H9 (cell line): ENCODE results near the gene DZANK1. TPM values are rescaled to one million over a fixed set of nuclear protein-coding genes. Genes with fewer than 3 reads are reported as not detected.
"Not testable (repeated sequence)": the region's sequence is repeated elsewhere in the genome, so short reads cannot be mapped to it uniquely, and the experiment has no call there.

ENCODE experiments used
- DNase-seq: peaks from one replicate; pipeline ENCODE4 v3.0.0-alpha.2; 2017
- H2AFZ ChIP-seq: one replicate; pipeline ENCODE4 v1.6.1; 2013; ENCODE audit warnings: mild to moderate bottlenecking, low read length, control low read depth, moderate library complexity
- H2AK5ac ChIP-seq: 2 replicates; pipeline ENCODE4 v1.6.1; 2013; ENCODE audit warnings: low read length, control low read depth, mixed read lengths; ENCODE audit not compliant: insufficient read length
- H2BK120ac ChIP-seq: one replicate; pipeline ENCODE4 v1.6.1; 2013; ENCODE audit warnings: low read depth, mild to moderate bottlenecking, low read length, control low read depth, inconsistent platforms; ENCODE audit not compliant: poor library complexity, severe bottlenecking
- H2BK12ac ChIP-seq: 2 replicates; pipeline ENCODE4 v1.6.1; 2013; ENCODE audit warnings: low read length, control low read depth, mixed read lengths, low read depth; ENCODE audit not compliant: insufficient read length
- H2BK15ac ChIP-seq: 2 replicates; pipeline ENCODE4 v1.6.1; 2013; ENCODE audit warnings: low read depth, low read length, control low read depth
- H2BK20ac ChIP-seq: one replicate; pipeline ENCODE4 v1.6.1; 2013; ENCODE audit warnings: low read depth, mild to moderate bottlenecking, low read length, control low read depth, inconsistent platforms; ENCODE audit not compliant: poor library complexity, severe bottlenecking
- H2BK5ac ChIP-seq: 2 replicates; pipeline ENCODE4 v1.6.1; 2013; ENCODE audit warnings: low read length, control low read depth, mixed read lengths; ENCODE audit not compliant: insufficient read length
- H3K14ac ChIP-seq: 2 replicates; pipeline ENCODE4 v1.6.1; 2013; ENCODE audit warnings: low read length, control low read depth; ENCODE audit not compliant: insufficient read depth
- H3K18ac ChIP-seq: 2 replicates; pipeline ENCODE4 v1.6.1; 2013; ENCODE audit warnings: low read depth, mild to moderate bottlenecking, mixed read lengths, low read length, control low read depth; ENCODE audit not compliant: insufficient read length
- H3K23ac ChIP-seq: 2 replicates; pipeline ENCODE4 v1.6.1; 2013; ENCODE audit warnings: low read length, control low read depth, mixed read lengths, low read depth; ENCODE audit not compliant: insufficient read length
- H3K23me2 ChIP-seq: 2 replicates; pipeline ENCODE4 v1.6.1; 2013; ENCODE audit warnings: low read depth, mild to moderate bottlenecking, mixed read lengths, low read length, control low read depth; ENCODE audit not compliant: insufficient read length, poor library complexity, severe bottlenecking
- H3K27ac ChIP-seq: 2 replicates; pipeline ENCODE4 v1.5.1; 2013; ENCODE audit warnings: low read length, control low read depth, mixed read lengths, low read depth; ENCODE audit not compliant: insufficient read length
- H3K27me3 ChIP-seq: 2 replicates; pipeline ENCODE4 v1.6.1; 2013; ENCODE audit warnings: low read length, control low read depth, inconsistent platforms; ENCODE audit not compliant: insufficient read depth
- H3K4ac ChIP-seq: 2 replicates; pipeline ENCODE4 v1.6.1; 2013; ENCODE audit warnings: low read depth, mild to moderate bottlenecking, control low read depth, inconsistent platforms, low read length, moderate library complexity
- H3K4me1 ChIP-seq: 2 replicates; pipeline ENCODE4 v1.6.1; 2013; ENCODE audit warnings: low read length, control low read depth, inconsistent platforms; ENCODE audit not compliant: insufficient read depth
- H3K4me2 ChIP-seq: 2 replicates; pipeline ENCODE4 v1.6.1; 2013; ENCODE audit warnings: low read length, control low read depth, mixed read lengths; ENCODE audit not compliant: insufficient read length, insufficient read depth
- H3K56ac ChIP-seq: 2 replicates; pipeline ENCODE4 v1.6.1; 2013; ENCODE audit warnings: low read depth, mild to moderate bottlenecking, mixed read lengths, low read length, control low read depth; ENCODE audit not compliant: insufficient read length
- H3K79me1 ChIP-seq: 2 replicates; pipeline ENCODE4 v1.6.1; 2013; ENCODE audit warnings: low read depth, mild to moderate bottlenecking, moderate library complexity, low read length, control low read depth, inconsistent platforms; ENCODE audit not compliant: insufficient read depth, poor library complexity, severe bottlenecking
- H3K79me2 ChIP-seq: 2 replicates; pipeline ENCODE4 v1.6.1; 2013; ENCODE audit warnings: low read length, control low read depth, inconsistent platforms; ENCODE audit not compliant: insufficient read depth
- H3K9ac ChIP-seq: 2 replicates; pipeline ENCODE4 v1.6.1; 2013; ENCODE audit warnings: low read length, control low read depth, mixed read lengths; ENCODE audit not compliant: insufficient read length; ENCODE audit errors: extremely low read depth
- H3K9me3 ChIP-seq: one replicate; pipeline ENCODE4 v1.6.1; 2013; ENCODE audit warnings: low read depth, low read length, inconsistent platforms; ENCODE audit not compliant: control insufficient read depth
- H3T11ph ChIP-seq: one replicate; pipeline ENCODE4 v1.6.1; 2013; ENCODE audit warnings: mild to moderate bottlenecking, low read length, control low read depth, inconsistent platforms
- H4K20me1 ChIP-seq: one replicate; pipeline ENCODE4 v1.6.1; 2013; ENCODE audit not compliant: control insufficient read depth, insufficient read length, insufficient read depth
- H4K5ac ChIP-seq: 2 replicates; pipeline ENCODE4 v1.6.1; 2013; ENCODE audit warnings: low read depth, mild to moderate bottlenecking, mixed read lengths, low read length, control low read depth; ENCODE audit not compliant: insufficient read length
- H4K8ac ChIP-seq: replicated peaks from 2 replicates; pipeline ENCODE4 v1.6.1; 2013; ENCODE audit warnings: low read length, control low read depth, mixed read lengths, low read depth; ENCODE audit not compliant: insufficient read length
- H4K91ac ChIP-seq: 2 replicates; pipeline ENCODE4 v1.6.1; 2013; ENCODE audit warnings: low read depth, mild to moderate bottlenecking, moderate library complexity, mixed read lengths, low read length, control low read depth; ENCODE audit not compliant: insufficient read length
- H3K27ac Mint-ChIP-seq, 3 experiments: 2 replicates in 2 of 3; 3 replicates in 1 of 3; pipeline ENCODE4 v1.8.0; 2020 to 2021; ENCODE audit warnings: mixed read lengths in 3 of 3, mild to moderate bottlenecking in 1 of 3, moderate library complexity in 1 of 3
- H3K27me3 Mint-ChIP-seq: 2 replicates; pipeline ENCODE4 v1.8.0; 2021; ENCODE audit warnings: low read depth, mild to moderate bottlenecking, moderate library complexity, mixed read lengths
- H3K36me3 Mint-ChIP-seq, 3 experiments: 2 replicates in 2 of 3; 3 replicates in 1 of 3; pipeline ENCODE4 v1.8.0; 2020 to 2021; ENCODE audit warnings: low read depth in 3 of 3, mixed read lengths in 3 of 3; ENCODE audit not compliant: insufficient read depth in 1 of 3
- H3K4me1 Mint-ChIP-seq, 2 experiments: 2 replicates each; pipeline ENCODE4 v1.8.0; 2020; ENCODE audit warnings: mixed read lengths in 2 of 2
- H3K4me3 Mint-ChIP-seq, 2 experiments: 2 replicates in 1 of 2; 3 replicates in 1 of 2; pipeline ENCODE4 v1.8.0; 2020 to 2021; ENCODE audit warnings: mild to moderate bottlenecking in 2 of 2, mixed read lengths in 2 of 2, moderate library complexity in 1 of 2
- H3K9me3 Mint-ChIP-seq, 2 experiments: 2 replicates in 1 of 2; 3 replicates in 1 of 2; pipeline ENCODE4 v1.8.0; 2020; ENCODE audit warnings: mild to moderate bottlenecking in 2 of 2, mixed read lengths in 2 of 2, moderate library complexity in 1 of 2
- WGBS: extraction: QIAGEN DNeasy Blood & Tissue Kit; methylation state at CpG from one replicate; pipeline ENCODE4 v1.1.7; 2013; ENCODE audit warnings: missing lambda C conversion rate, low lambda C conversion rate, mixed read lengths; ENCODE audit not compliant: insufficient read length; ENCODE audit errors: extremely low coverage; 5-methylcytosine and 5-hydroxymethylcytosine counted together
- total RNA-seq: library from RNA; stranded (reverse); gene quantifications from 2 replicates; pipeline ENCODE4 v1.2.1, GENCODE V29; 2021
- TF ChIP-seq, protein P1 (sequence below): fragments of 200-600 bp; sonication (generic); conservative IDR thresholded peaks from 3 replicates; pipeline ENCODE4 v1.8.0; 2021; ENCODE audit warnings: antibody characterized with exemption, mild to moderate bottlenecking

DZANK1 gene
- total RNA-seq, 1 experiment from 2014 or later: 10.5 TPM

DNA sequence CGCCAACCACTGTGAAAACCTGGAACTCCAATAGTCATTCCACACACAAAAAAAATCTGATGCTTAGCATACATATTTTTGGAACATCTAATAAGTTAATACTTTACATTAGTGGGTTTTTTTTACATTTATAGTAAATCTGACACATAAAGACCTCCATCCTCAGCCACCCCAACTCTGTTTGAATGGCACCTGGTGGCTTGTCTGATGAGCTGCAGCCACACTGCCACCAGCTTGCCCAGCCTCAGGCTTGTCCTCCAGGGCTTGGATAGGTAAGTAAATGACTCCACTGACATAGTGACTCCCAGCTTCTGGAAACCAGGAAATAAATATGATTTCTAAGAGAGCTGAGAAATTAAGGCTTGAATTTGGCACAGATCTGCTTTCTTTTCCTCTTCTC, 107.0 kb downstream of the DZANK1 start:
- TF ChIP-seq, protein P1, sequence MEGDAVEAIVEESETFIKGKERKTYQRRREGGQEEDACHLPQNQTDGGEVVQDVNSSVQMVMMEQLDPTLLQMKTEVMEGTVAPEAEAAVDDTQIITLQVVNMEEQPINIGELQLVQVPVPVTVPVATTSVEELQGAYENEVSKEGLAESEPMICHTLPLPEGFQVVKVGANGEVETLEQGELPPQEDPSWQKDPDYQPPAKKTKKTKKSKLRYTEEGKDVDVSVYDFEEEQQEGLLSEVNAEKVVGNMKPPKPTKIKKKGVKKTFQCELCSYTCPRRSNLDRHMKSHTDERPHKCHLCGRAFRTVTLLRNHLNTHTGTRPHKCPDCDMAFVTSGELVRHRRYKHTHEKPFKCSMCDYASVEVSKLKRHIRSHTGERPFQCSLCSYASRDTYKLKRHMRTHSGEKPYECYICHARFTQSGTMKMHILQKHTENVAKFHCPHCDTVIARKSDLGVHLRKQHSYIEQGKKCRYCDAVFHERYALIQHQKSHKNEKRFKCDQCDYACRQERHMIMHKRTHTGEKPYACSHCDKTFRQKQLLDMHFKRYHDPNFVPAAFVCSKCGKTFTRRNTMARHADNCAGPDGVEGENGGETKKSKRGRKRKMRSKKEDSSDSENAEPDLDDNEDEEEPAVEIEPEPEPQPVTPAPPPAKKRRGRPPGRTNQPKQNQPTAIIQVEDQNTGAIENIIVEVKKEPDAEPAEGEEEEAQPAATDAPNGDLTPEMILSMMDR: peak; percentile 22; the same call in 1 of the 3 replicates
- H3K79me2 ChIP-seq: no peaks in the 10 kb centered on the region
- no peaks in the 10 kb centered on the region for H3K27me3 ChIP-seq
- H3K9ac ChIP-seq: no peak overlapping the region
- no peak overlapping the region for H3T11ph ChIP-seq
- H4K91ac ChIP-seq: no peak overlapping the region
- H3K4me1 ChIP-seq: no peaks in the 10 kb centered on the region
- H2BK15ac ChIP-seq: no peak overlapping the region
- no peak overlapping the region for H3K4me2 ChIP-seq
- Mint-ChIP-seq H3K27ac (no peak overlapping the region), H3K4me3 (no peak overlapping the region), H3K9me3 (peaks cover 1 to 4% of the 10 kb centered on the region in 2 experiments; a peak in 3 of 5 replicates), H3K36me3 (no peaks in the 10 kb centered on the region; a peak in 1 of 7 replicates), H3K27me3 (no peaks in the 10 kb centered on the region), H3K4me1 (peaks cover 5% of the 10 kb centered on the region in 2 experiments)
- no peak overlapping the region; the same call in 1 of the 2 replicates for H3K14ac ChIP-seq
- H3K23me2 ChIP-seq: no peaks in the 10 kb centered on the region
- no peak overlapping the region for H2AK5ac ChIP-seq
- no peak overlapping the region for H3K56ac ChIP-seq
- H4K20me1 ChIP-seq: no peaks in the 10 kb centered on the region
- no peak overlapping the region for H3K18ac ChIP-seq
- no peak overlapping the region for H3K27ac ChIP-seq
- no peak for DNase-seq
- no peak overlapping the region for H3K4ac ChIP-seq
- H3K79me1 ChIP-seq: no peaks in the 10 kb centered on the region
- H4K8ac ChIP-seq: no peak overlapping the region
- no peak overlapping the region for H4K5ac ChIP-seq
- H2BK120ac ChIP-seq: no peak overlapping the region
- H3K23ac ChIP-seq: no peak overlapping the region
- no peak overlapping the region for H2BK20ac ChIP-seq
- H3K9me3 ChIP-seq: no peaks in the 10 kb centered on the region
- no CpG with 5 or more reads among the region's 1 CpG for WGBS
- no peak overlapping the region for H2AFZ ChIP-seq
- no peak overlapping the region for H2BK5ac ChIP-seq
- H2BK12ac ChIP-seq: no peak overlapping the region

DNA sequence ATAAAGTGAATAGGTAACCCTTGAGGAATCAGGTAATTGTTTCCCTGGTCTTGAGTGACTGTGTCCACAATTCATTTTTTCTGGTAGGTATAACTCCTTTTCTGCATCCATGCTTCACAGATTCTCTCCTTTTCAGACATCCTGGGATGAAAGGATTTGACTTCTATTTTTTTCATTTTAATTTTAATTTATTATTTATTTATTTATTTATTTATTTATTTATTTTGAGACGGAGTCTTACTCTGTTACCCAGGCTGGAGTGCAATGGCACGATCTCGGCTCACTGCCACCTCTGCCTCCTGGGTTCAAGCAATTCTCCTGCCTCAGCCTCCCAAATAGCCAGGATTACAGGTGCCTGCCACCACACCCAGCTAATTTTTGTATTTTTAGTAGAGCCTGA, 117.1 kb downstream of the DZANK1 start:
- H3K23ac ChIP-seq, DNase-seq, H3K4me1 Mint-ChIP-seq, H3K36me3 Mint-ChIP-seq, H3K27ac ChIP-seq, H2AFZ ChIP-seq, H3K23me2 ChIP-seq, H3K18ac ChIP-seq, H4K5ac ChIP-seq, H3K27ac Mint-ChIP-seq, H3K27me3 Mint-ChIP-seq, H3K79me2 ChIP-seq, H3K27me3 ChIP-seq, H4K20me1 ChIP-seq, H3T11ph ChIP-seq, H2BK5ac ChIP-seq, H3K4ac ChIP-seq, H3K9ac ChIP-seq, H2BK15ac ChIP-seq, H3K4me3 Mint-ChIP-seq, H3K14ac ChIP-seq, H2BK120ac ChIP-seq, H3K9me3 Mint-ChIP-seq, H3K79me1 ChIP-seq, H3K4me1 ChIP-seq, H3K56ac ChIP-seq, H4K91ac ChIP-seq, H2BK20ac ChIP-seq, H2BK12ac ChIP-seq, H4K8ac ChIP-seq, H2AK5ac ChIP-seq, H3K9me3 ChIP-seq, H3K4me2 ChIP-seq: not testable (repeated sequence)
- WGBS: no CpG with 5 or more reads among the region's 3 CpGs
